H1 (cell line): Measurements from ENCODE around the gene INO80. TPM values are rescaled to one million over a fixed set of nuclear protein-coding genes. Genes with fewer than 3 reads are reported as not detected.

Experiments used
- CTCF ChIA-PET: fragments of 300-600 bp; sonication (Branson Sonifier 250); formaldehyde crosslinking; loops from one replicate; lab custom pipeline; 2021; ENCODE audit not compliant: partially characterized antibody; lab: Charles Lee
- POLR2A ChIA-PET: fragments of 300-600 bp; sonication (Branson Sonifier 250); formaldehyde crosslinking; loops from one replicate; lab custom pipeline; 2021; ENCODE audit warnings: inconsistent platforms; ENCODE audit not compliant: partially characterized antibody; lab: Charles Lee
- DNase-seq, 2 experiments: peaks; one replicate each; pipeline versions ENCODE4 v3.0.0 to v3.0.0-alpha.2; 2010 to 2022; ENCODE audit warnings: low spot score in 2 of 2, low read depth in 1 of 2, mixed read lengths in 1 of 2
- FAIRE-seq: peaks from 2 replicates; lab custom pipeline; 2011; peaks lifted over from hg19 to GRCh38; lab: Jason Lieb, UNC
- H2AFZ ChIP-seq: 2 replicates; pipeline ENCODE4 v1.8.1; 2012; ENCODE audit warnings: low read length, inconsistent platforms
- H2AK5ac ChIP-seq: 2 replicates; pipeline ENCODE4 v1.6.1; 2013; ENCODE audit warnings: low read depth, low read length
- H2BK120ac ChIP-seq: replicated peaks from 2 replicates; pipeline ENCODE3; 2013; ENCODE audit warnings: low read depth, low read length, inconsistent platforms
- H2BK12ac ChIP-seq: 2 replicates; pipeline ENCODE4 v1.6.1; 2013; ENCODE audit warnings: low read depth, low read length
- H2BK15ac ChIP-seq: 2 replicates; pipeline ENCODE4 v1.6.1; 2013; ENCODE audit warnings: low read length
- H2BK20ac ChIP-seq: 2 replicates; pipeline ENCODE4 v1.6.1; 2013; ENCODE audit warnings: low read length
- H2BK5ac ChIP-seq: 2 replicates; pipeline ENCODE4 v1.6.1; 2013; ENCODE audit warnings: low read depth, low read length
- H3K14ac ChIP-seq: 2 replicates; pipeline ENCODE4 v1.6.1; 2013; ENCODE audit warnings: inconsistent platforms; ENCODE audit not compliant: insufficient read length
- H3K18ac ChIP-seq: 2 replicates; pipeline ENCODE4 v1.6.1; 2013; ENCODE audit warnings: low read length; ENCODE audit errors: extremely low read depth
- H3K23ac ChIP-seq: 2 replicates; pipeline ENCODE4 v1.6.1; 2013; ENCODE audit warnings: inconsistent platforms; ENCODE audit not compliant: insufficient read length
- H3K23me2 ChIP-seq: 2 replicates; pipeline ENCODE4 v1.6.1; 2013; ENCODE audit warnings: low read depth, low read length
- H3K27ac ChIP-seq: 2 replicates; pipeline ENCODE4 v1.6.1; 2011; ENCODE audit warnings: low read depth, low read length, inconsistent platforms
- H3K27me3 ChIP-seq, 4 experiments: replicated peaks in 1 of 4; 1 replicate in 1 of 4; 2 replicates in 3 of 4; pipeline versions ENCODE4 v1.6.1 to v1.8.1; 2011 to 2013; ENCODE audit warnings: low read length in 3 of 4, mild to moderate bottlenecking in 3 of 4, inconsistent platforms in 2 of 4, mixed read lengths in 2 of 4, moderate library complexity in 1 of 4; ENCODE audit not compliant: control insufficient read depth in 3 of 4, insufficient read depth in 3 of 4; ENCODE audit errors: extremely low read depth in 1 of 4
- H3K36me3 ChIP-seq, 4 experiments: 2 replicates each; pipeline versions ENCODE4 v1.6.1 to v1.8.1; 2011 to 2013; ENCODE audit warnings: mild to moderate bottlenecking in 4 of 4, low read length in 3 of 4, moderate library complexity in 2 of 4, control low read depth in 1 of 4, inconsistent platforms in 1 of 4; ENCODE audit not compliant: insufficient read depth in 4 of 4, control insufficient read depth in 2 of 4
- H3K4ac ChIP-seq: replicated peaks from 2 replicates; pipeline ENCODE3; 2013; ENCODE audit warnings: low read length, low read depth, mixed read lengths, inconsistent platforms; ENCODE audit not compliant: insufficient read length
- H3K4me1 ChIP-seq, 4 experiments: replicated peaks in 1 of 4; 1 replicate in 1 of 4; 2 replicates in 3 of 4; pipeline versions ENCODE4 v1.6.1 to v1.8.1; 2011 to 2013; ENCODE audit warnings: low read length in 3 of 4, inconsistent platforms in 2 of 4, mixed read lengths in 1 of 4; ENCODE audit not compliant: insufficient read depth in 4 of 4, control insufficient read depth in 3 of 4
- H3K4me2 ChIP-seq, 2 experiments: 2 replicates each; pipeline versions ENCODE4 v1.6.1 to v1.8.1; 2011 to 2013; ENCODE audit warnings: low read depth in 2 of 2, low read length in 2 of 2, control low read depth in 1 of 2, inconsistent platforms in 1 of 2, mild to moderate bottlenecking in 1 of 2; ENCODE audit not compliant: insufficient read depth in 1 of 2
- H3K4me3 ChIP-seq, 4 experiments: fragments of 200-600, 300-600 bp in 1 of 4; sonication (generic), shearing (Covaris generic), sonication (Bioruptor Twin) in 1 of 4; 2 replicates each; pipeline versions ENCODE4 v1.5.1 to v1.8.1; 2011 to 2016; ENCODE audit warnings: low read length in 4 of 4, low read depth in 3 of 4, control low read depth in 2 of 4, inconsistent platforms in 2 of 4, mild to moderate bottlenecking in 2 of 4, mixed read lengths in 1 of 4, moderate library complexity in 1 of 4; ENCODE audit not compliant: insufficient read depth in 2 of 4; ENCODE audit errors: extremely low read depth in 1 of 4
- H3K56ac ChIP-seq: replicated peaks from 2 replicates; pipeline ENCODE3; 2013; ENCODE audit warnings: low read depth, mild to moderate bottlenecking, mixed read lengths, low read length, inconsistent platforms; ENCODE audit not compliant: insufficient read length
- H3K79me1 ChIP-seq: 2 replicates; pipeline ENCODE4 v1.6.1; 2013; ENCODE audit warnings: low read depth, low read length, control low read depth
- H3K79me2 ChIP-seq, 2 experiments: 2 replicates each; pipeline versions ENCODE4 v1.6.1 to v1.8.1; 2012 to 2013; ENCODE audit warnings: low read length in 2 of 2, mild to moderate bottlenecking in 2 of 2, inconsistent platforms in 1 of 2; ENCODE audit not compliant: insufficient read depth in 2 of 2, control insufficient read depth in 1 of 2
- H3K9ac ChIP-seq, 4 experiments: replicated peaks in 1 of 4; 1 replicate in 1 of 4; 2 replicates in 3 of 4; pipeline versions ENCODE4 v1.6.1 to v1.8.1; 2011 to 2013; ENCODE audit warnings: low read depth in 3 of 4, low read length in 3 of 4, control low read depth in 2 of 4, mild to moderate bottlenecking in 2 of 4, moderate library complexity in 2 of 4, inconsistent platforms in 1 of 4; ENCODE audit errors: extremely low read depth in 1 of 4
- H3K9me3 ChIP-seq, 2 experiments: 2 replicates each; pipeline versions ENCODE4 v1.6.1 to v1.8.1; 2012 to 2013; ENCODE audit warnings: mild to moderate bottlenecking in 2 of 2, moderate library complexity in 2 of 2, control low read depth in 1 of 2, inconsistent platforms in 1 of 2, low read depth in 1 of 2, low read length in 1 of 2, mixed read lengths in 1 of 2; ENCODE audit not compliant: insufficient read depth in 2 of 2
- H4K20me1 ChIP-seq, 2 experiments: replicated peaks in 1 of 2; 2 replicates each; pipeline versions ENCODE3 to v1.8.1; 2011 to 2013; ENCODE audit warnings: inconsistent platforms in 2 of 2, low read length in 2 of 2, mild to moderate bottlenecking in 1 of 2; ENCODE audit not compliant: insufficient read depth in 2 of 2, control insufficient read depth in 1 of 2
- H4K5ac ChIP-seq: 2 replicates; pipeline ENCODE4 v1.6.1; 2013; ENCODE audit warnings: low read length, low read depth, mixed read lengths, inconsistent platforms; ENCODE audit not compliant: insufficient read length
- H4K8ac ChIP-seq: 2 replicates; pipeline ENCODE4 v1.8.0; 2013; ENCODE audit warnings: mild to moderate bottlenecking, moderate library complexity, low read length, inconsistent platforms; ENCODE audit not compliant: insufficient read depth; ENCODE audit errors: extremely low read depth
- H4K91ac ChIP-seq: replicated peaks from 2 replicates; pipeline ENCODE3; 2013; ENCODE audit warnings: low read length, mixed read lengths, inconsistent platforms; ENCODE audit not compliant: insufficient read length
- BCL11A ChIP-seq, 2 experiments: IDR thresholded peaks; one replicate each; pipeline ENCODE4 v1.6.1; 2011; ENCODE audit warnings: low read depth in 2 of 2, low read length in 2 of 2, mild to moderate bottlenecking in 2 of 2
- CHD1 ChIP-seq: IDR thresholded peaks from 2 replicates; pipeline ENCODE4 v1.6.1; 2012; ENCODE audit warnings: low read depth, low read length, improper control_type of control experiment
- KDM1A ChIP-seq: fragments of 200-600, 300-600 bp; sonication (generic); IDR thresholded peaks from 2 replicates; pipeline ENCODE4 v1.7.1; 2016; ENCODE audit warnings: mild to moderate bottlenecking, low read length, borderline replicate concordance
- ZNF274 ChIP-seq: IDR thresholded peaks from 2 replicates; pipeline ENCODE4 v1.7.0; 2012; ENCODE audit warnings: low read length, borderline replicate concordance; ENCODE audit errors: extremely low read depth
- WGBS, 2 experiments: shearing (Covaris generic) in 1 of 2; methylation state at CpG; one replicate each; pipeline versions ENCODE4 v1.1.6 to v1.1.7; 2013 to 2015; ENCODE audit warnings: low lambda C conversion rate in 2 of 2, mixed read lengths in 2 of 2, inconsistent platforms in 1 of 2, low coverage in 1 of 2, missing lambda C conversion rate in 1 of 2; ENCODE audit not compliant: insufficient replicate concordance in 2 of 2, insufficient coverage in 1 of 2, insufficient read length in 1 of 2; ENCODE audit errors: extremely low coverage in 1 of 2, missing lambda C conversion rate in 1 of 2; 5-methylcytosine and 5-hydroxymethylcytosine counted together
- polyA plus RNA-seq, 7 experiments: library from polyadenylated mRNA; depleted of rRNA in 3 of 7; stranded (reverse) in 5 of 7; unstranded in 2 of 7; fragments of >200 nt in 5 of 7; fragments of 200-250 nt in 2 of 7; gene quantifications; 1 replicate in 5 of 7; 2 replicates in 1 of 7; 4 replicates in 1 of 7; pipeline versions ENCODE4 v1.2.1 to v1.2.3, GENCODE V29; 2011 to 2013; ENCODE audit warnings: missing spikeins in 2 of 7, mixed read lengths in 2 of 7
- total RNA-seq: library from RNA; stranded (reverse); fragmentation: NEBNext Ultra II Directional; extraction: Animal tissue kit (Norgen Biotek cat#: 25700); gene quantifications from 2 replicates; pipeline ENCODE4 v1.2.1, GENCODE V29; 2021

The INO80 gene
- total and polyA plus RNA-seq, 2 of the 8 experiments (the other 6 are each of a cell fraction or from before 2014, with no cell fraction given), result 4.3 to 24.5 TPM

GRCh38 chr15:40955930-40956540 is 160.0 kb downstream of the INO80 start:
- peaks cover 8 to 33% (median 12%) of the 10 kb centered on the region in 4 experiments for H3K36me3 ChIP-seq
- H3K9me3 ChIP-seq, result no peaks in the 10 kb centered on the region
- 0 out of 2 replicates have a peak overlapping the region, but pooled peaks have one; percentile 26 for H4K8ac ChIP-seq
- H2BK20ac ChIP-seq, result no peak overlapping the region
- H3K4me2 ChIP-seq, result peak overlapping the region; percentile 17 to 84; a peak in 2 of 4 replicates
- no peak overlapping the region for H3K14ac ChIP-seq
- FAIRE-seq (no peak), DNase-seq (no peak)
- H3K4me3 ChIP-seq, result peak overlapping the region in 1 of 4 experiments; percentile 92; a peak in 2 of 8 replicates
- 90% methylated on average over 3 of the region's 3 CpGs; no CpG with 5 or more reads in 1 of the 2 experiments for WGBS, 2 experiments
- peaks cover 0 to 28% of the 10 kb centered on the region in 2 experiments; a peak in 2 of 4 replicates for H3K79me2 ChIP-seq
- peaks cover 10% of the 10 kb centered on the region for H3K23me2 ChIP-seq
- no peak overlapping the region for H4K5ac ChIP-seq
- H4K91ac ChIP-seq, result no peak overlapping the region
- H2BK120ac ChIP-seq, result no peak overlapping the region
- H2AFZ ChIP-seq, result no peak overlapping the region
- H3K9ac ChIP-seq, result no peak overlapping the region
- no peaks in the 10 kb centered on the region for H3K27me3 ChIP-seq
- peak overlapping the region; percentile 31; the same call in 1 of the 2 replicates for H2BK5ac ChIP-seq
- peaks cover 0 to 12% of the 10 kb centered on the region in 2 experiments for H4K20me1 ChIP-seq
- H3K4ac ChIP-seq, result no peak overlapping the region
- ChIA-PET POLR2A (interaction anchor here (0.7 to 43.8 kb wide), 14 partner anchors 4 to 377 kb away, joined by 3 to 1505 read pairs (median 6); partner anchors contain the start of genes CHAC1, DLL4, NUSAP1 and OIP5), CTCF (interaction anchor here (1.1 to 7.8 kb wide), 5 partner anchors 14 to 51 kb away, joined by 3 to 60 read pairs (median 17); partner anchors contain the start of gene DLL4)
- no peak overlapping the region for H2AK5ac ChIP-seq
- no peak overlapping the region for H2BK12ac ChIP-seq
- H3K18ac ChIP-seq, result no peak overlapping the region
- no peaks in the 10 kb centered on the region; the same call in 1 of the 2 replicates for H3K79me1 ChIP-seq
- H2BK15ac ChIP-seq, result no peak overlapping the region
- no peak overlapping the region for H3K56ac ChIP-seq
- H3K27ac ChIP-seq, result no peak overlapping the region
- H3K4me1 ChIP-seq, result peaks cover 2 to 11% (median 8%) of the 10 kb centered on the region in 4 experiments; a peak in 6 of 7 replicates
- H3K23ac ChIP-seq, result no peak overlapping the region
- no peak for TF ChIP-seq BCL11A (IDR thresholded peaks at IDR 0.05; ENCODE audit: low read depth in 2 of 2, low read length in 2 of 2)
- no peak for TF ChIP-seq ZNF274
- TF ChIP-seq KDM1A, result no peak
- no peak for TF ChIP-seq CHD1
